GM10248 (cell line): ENCODE measurements around the gene AMOTL2.

ENCODE experiments used
- CTCF ChIA-PET: fragments of 300-600 bp; sonication (Branson Sonifier 250); formaldehyde crosslinking; extraction: SDS; loops from one replicate; lab custom pipeline; 2021; ENCODE audit warnings: antibody characterized with exemption; lab: Yijun Ruan, JAX
- POLR2A ChIA-PET: fragments of 350-650 bp; sonication (Branson Sonifier 250); formaldehyde crosslinking; extraction: SDS; loops from one replicate; lab custom pipeline; 2020; ENCODE audit warnings: antibody characterized with exemption; lab: Yijun Ruan, JAX
- DNase-seq: peaks from one replicate; pipeline ENCODE4 v3.0.0; 2012; ENCODE audit errors: extremely low spot score
- TF ChIP-seq, protein P1 (sequence below): IDR thresholded peaks from 2 replicates; pipeline ENCODE4 v1.5.1; 2012; ENCODE audit warnings: mild to moderate bottlenecking, low read depth; ENCODE audit errors: extremely low read depth, missing control alignments, control extremely low read depth

Gene AMOTL2

DNA sequence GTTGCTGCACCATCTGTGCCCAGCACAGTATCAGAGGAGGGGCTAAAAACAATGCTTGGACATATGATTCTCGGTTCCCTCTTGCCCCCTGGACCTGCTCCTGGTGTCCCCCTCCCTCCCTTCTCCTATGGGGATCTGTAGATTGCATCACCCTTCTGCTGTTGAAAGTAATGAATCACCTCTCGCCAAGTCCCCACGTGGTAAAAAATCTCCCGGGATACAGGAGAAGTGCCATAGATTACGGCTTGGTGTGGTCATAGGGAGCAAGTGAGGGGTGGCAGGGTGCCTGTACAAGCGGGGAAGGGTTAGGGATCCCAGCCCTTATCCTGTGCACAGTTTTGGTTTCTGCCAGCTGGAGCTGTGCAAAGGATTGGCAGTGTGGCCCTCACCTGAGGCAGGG is 37.7 kb downstream of the AMOTL2 start:
- ChIA-PET POLR2A (no interaction called here), CTCF (interaction anchor here (1.9 kb wide), 1 partner anchor 21 kb away, joined by 4 read pairs; no protein-coding TSS in a partner anchor)
- TF ChIP-seq, protein P1, sequence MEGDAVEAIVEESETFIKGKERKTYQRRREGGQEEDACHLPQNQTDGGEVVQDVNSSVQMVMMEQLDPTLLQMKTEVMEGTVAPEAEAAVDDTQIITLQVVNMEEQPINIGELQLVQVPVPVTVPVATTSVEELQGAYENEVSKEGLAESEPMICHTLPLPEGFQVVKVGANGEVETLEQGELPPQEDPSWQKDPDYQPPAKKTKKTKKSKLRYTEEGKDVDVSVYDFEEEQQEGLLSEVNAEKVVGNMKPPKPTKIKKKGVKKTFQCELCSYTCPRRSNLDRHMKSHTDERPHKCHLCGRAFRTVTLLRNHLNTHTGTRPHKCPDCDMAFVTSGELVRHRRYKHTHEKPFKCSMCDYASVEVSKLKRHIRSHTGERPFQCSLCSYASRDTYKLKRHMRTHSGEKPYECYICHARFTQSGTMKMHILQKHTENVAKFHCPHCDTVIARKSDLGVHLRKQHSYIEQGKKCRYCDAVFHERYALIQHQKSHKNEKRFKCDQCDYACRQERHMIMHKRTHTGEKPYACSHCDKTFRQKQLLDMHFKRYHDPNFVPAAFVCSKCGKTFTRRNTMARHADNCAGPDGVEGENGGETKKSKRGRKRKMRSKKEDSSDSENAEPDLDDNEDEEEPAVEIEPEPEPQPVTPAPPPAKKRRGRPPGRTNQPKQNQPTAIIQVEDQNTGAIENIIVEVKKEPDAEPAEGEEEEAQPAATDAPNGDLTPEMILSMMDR = no peak
- DNase-seq = no peak

DNA sequence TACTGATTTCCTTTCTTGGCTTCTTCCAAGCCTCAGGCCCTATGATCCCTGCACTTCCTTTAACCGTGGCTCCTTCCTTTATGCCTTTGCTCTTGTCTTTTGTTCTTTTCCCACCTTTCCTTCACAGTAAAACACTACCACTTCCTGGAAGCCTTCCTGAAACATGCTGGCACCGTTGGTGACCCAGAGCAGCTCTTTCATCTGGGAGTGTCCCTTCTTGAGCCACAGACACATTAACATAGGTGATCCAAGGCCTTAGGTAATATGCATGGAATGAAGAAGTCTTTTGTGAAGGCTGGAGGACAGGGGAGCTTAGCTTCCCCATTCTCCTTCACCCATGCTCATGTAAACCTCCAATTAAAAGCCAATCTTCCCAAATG is 39.4 kb downstream of the AMOTL2 start:
- POLR2A ChIA-PET = no interaction called here
- no peak for DNase-seq
- CTCF ChIA-PET = no interaction called here
- TF ChIP-seq, protein P1 = no peak

- CTCF ChIA-PET = no interaction called here
- POLR2A ChIA-PET = no interaction called here
- DNase-seq = no peak
- TF ChIP-seq, protein P1 = no peak
Observed at GRCh38 chr3:134334231-134334900, 39.9 kb downstream of the AMOTL2 start.

DNA sequence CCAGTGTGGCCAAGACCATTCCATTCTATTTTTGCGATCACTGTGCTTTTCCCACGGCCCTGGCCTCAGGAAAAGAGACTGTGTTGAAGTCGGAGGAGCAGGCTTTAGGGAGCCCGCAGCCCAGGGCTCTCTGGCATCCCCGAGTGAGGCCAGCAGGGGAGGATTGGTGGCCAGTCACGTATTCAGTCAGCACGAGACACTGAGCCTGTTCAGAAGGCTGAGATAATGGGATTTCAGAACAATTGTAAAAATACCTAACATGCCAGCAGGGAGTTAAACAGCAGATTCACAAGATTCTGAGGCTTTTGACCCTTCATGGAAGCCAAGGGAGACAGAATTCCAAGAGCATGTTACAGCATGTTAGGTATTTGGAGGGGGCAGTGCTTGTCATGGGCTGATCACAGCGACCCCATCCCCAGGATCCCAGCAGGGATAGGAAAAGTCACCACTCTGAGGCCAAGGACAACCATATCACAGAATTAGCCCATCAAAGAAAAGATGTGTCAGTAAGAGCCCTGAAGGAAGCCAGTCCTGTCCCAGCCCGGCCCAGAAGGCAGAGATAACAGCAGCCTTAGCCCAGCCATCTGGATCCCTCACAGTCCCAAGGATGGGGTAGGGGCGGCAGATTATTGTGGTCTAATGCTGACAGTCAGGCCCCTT is 40.6 kb downstream of the AMOTL2 start:
- ChIA-PET CTCF (no interaction called here), POLR2A (no interaction called here)
- no peak for DNase-seq
- TF ChIP-seq, protein P1 = no peak

- CTCF ChIA-PET = no interaction called here
- no peak for DNase-seq
- POLR2A ChIA-PET = no interaction called here
- TF ChIP-seq, protein P1 = no peak
Observed at GRCh38 chr3:134332344-134332743, 41.9 kb downstream of the AMOTL2 start.

- ChIA-PET CTCF (no interaction called here), POLR2A (no interaction called here)
- no peak for DNase-seq
- TF ChIP-seq, protein P1 = no peak
Observed at GRCh38 chr3:134331811-134332199, 42.4 kb downstream of the AMOTL2 start.
